H1 (cell line): ENCODE measurements around the gene RHEX.

Source experiments
- EP300 ChIP-seq, 2 experiments: IDR thresholded peaks; 1 replicate in 1 of 2; 2 replicates in 1 of 2; pipeline ENCODE4 v1.6.1; 2011 to 2012; ENCODE audit warnings: low read depth in 2 of 2, low read length in 2 of 2, mild to moderate bottlenecking in 2 of 2, borderline replicate concordance in 1 of 2, inconsistent platforms in 1 of 2, moderate library complexity in 1 of 2
- EZH2 ChIP-seq: fragments of 200-600 bp; sonication (generic); IDR thresholded peaks from 2 replicates; pipeline ENCODE4 v1.7.1; 2012; ENCODE audit warnings: low read depth, mild to moderate bottlenecking, moderate library complexity, low read length, inconsistent platforms; ENCODE audit not compliant: severe bottlenecking
- HDAC2 ChIP-seq, 2 experiments: fragments of 300-600 bp in 1 of 2; sonication (generic) in 1 of 2; IDR thresholded peaks; 2 replicates each; pipeline ENCODE4 v1.6.1; 2011 to 2012; ENCODE audit warnings: low read depth in 2 of 2, low read length in 2 of 2, mild to moderate bottlenecking in 2 of 2, moderate library complexity in 2 of 2, borderline replicate concordance in 1 of 2, inconsistent platforms in 1 of 2
- POLR2A ChIP-seq, 2 experiments: IDR thresholded peaks; 1 replicate in 1 of 2; 2 replicates in 1 of 2; pipeline ENCODE4 v1.6.1; 2011; ENCODE audit warnings: low read depth in 2 of 2, low read length in 2 of 2, mild to moderate bottlenecking in 2 of 2; ENCODE audit errors: control extremely low read depth in 1 of 2
- RBBP5 ChIP-seq: IDR thresholded peaks from 2 replicates; pipeline ENCODE4 v1.7.1; 2012; ENCODE audit warnings: low read depth, mild to moderate bottlenecking, inconsistent platforms, low read length, moderate library complexity, borderline replicate concordance
- RXRA ChIP-seq: IDR thresholded peaks from 2 replicates; pipeline ENCODE4 v1.6.1; 2011; ENCODE audit warnings: low read depth, mild to moderate bottlenecking, low read length, moderate library complexity; ENCODE audit not compliant: insufficient read depth
- SIN3A ChIP-seq, 2 experiments: IDR thresholded peaks in 1 of 2; conservative IDR thresholded peaks in 1 of 2; 2 replicates each; pipeline ENCODE4 v1.6.1; 2011 to 2012; ENCODE audit warnings: low read length in 2 of 2, improper control_type of control experiment in 1 of 2, low read depth in 1 of 2, mild to moderate bottlenecking in 1 of 2
- TAF1 ChIP-seq: IDR thresholded peaks from 2 replicates; pipeline ENCODE4 v1.6.1; 2011; ENCODE audit warnings: mild to moderate bottlenecking, low read depth, low read length
- TF ChIP-seq, protein P1 (sequence below), 3 experiments: IDR thresholded peaks; 1 replicate in 2 of 3; 2 replicates in 1 of 3; pipeline versions ENCODE4 v1.5.1 to v1.6.1; 2011; ENCODE audit warnings: low read length in 3 of 3, mild to moderate bottlenecking in 3 of 3, inconsistent platforms in 2 of 3, low read depth in 1 of 3, moderate library complexity in 1 of 3; ENCODE audit not compliant: insufficient read depth in 1 of 3; ENCODE audit errors: control extremely low read depth in 1 of 3

DNA sequence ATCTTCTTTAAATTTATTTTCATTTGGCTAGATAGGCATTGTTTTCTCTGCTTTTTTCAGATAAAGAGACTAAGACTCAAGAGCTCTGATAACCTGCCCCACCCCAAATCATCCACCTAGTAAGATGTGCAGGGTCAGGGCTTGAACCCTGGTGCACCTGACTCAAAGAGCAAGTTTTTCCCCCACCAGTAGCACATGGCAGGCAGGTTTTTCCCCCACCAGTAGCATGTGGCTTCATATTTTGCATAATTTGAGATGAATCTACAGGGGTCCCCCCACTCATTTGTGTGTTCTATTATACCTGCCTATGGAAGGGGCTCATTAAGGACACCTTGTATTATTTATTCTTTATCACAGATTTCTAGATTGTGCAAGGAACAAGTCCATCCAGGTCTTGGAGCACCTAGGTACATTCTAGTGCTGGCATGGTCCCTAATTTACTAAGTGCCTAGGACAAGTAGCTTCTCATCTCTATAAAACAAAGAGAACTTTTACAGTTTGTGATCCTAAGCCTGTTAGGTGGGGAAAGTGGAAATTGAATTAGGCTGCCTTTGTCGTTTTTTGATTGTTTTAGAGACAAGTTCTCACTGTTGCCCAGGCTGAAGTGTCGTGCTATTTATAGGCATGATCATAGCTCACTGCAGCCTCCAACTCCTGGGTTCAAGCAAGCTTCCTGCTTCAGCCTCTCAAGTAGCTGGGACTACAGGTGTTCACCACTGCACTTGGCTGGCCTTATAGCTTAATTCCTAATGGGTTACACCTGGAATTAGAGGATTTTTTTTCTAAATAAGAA, 16.1 kb upstream of the RHEX start:
- TF ChIP-seq, protein P1, sequence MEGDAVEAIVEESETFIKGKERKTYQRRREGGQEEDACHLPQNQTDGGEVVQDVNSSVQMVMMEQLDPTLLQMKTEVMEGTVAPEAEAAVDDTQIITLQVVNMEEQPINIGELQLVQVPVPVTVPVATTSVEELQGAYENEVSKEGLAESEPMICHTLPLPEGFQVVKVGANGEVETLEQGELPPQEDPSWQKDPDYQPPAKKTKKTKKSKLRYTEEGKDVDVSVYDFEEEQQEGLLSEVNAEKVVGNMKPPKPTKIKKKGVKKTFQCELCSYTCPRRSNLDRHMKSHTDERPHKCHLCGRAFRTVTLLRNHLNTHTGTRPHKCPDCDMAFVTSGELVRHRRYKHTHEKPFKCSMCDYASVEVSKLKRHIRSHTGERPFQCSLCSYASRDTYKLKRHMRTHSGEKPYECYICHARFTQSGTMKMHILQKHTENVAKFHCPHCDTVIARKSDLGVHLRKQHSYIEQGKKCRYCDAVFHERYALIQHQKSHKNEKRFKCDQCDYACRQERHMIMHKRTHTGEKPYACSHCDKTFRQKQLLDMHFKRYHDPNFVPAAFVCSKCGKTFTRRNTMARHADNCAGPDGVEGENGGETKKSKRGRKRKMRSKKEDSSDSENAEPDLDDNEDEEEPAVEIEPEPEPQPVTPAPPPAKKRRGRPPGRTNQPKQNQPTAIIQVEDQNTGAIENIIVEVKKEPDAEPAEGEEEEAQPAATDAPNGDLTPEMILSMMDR (IDR thresholded peaks at IDR 0.05; ENCODE audit: control extremely low read depth in 1 of 3, insufficient read depth in 1 of 3, low read depth in 1 of 3, low read length in 3 of 3): no peak
- TF ChIP-seq RBBP5 (no peak), TAF1 (no peak), RXRA (no peak), EZH2 (no peak), POLR2A (IDR thresholded peaks at IDR 0.05; ENCODE audit: control extremely low read depth in 1 of 2, low read depth in 2 of 2, low read length in 2 of 2) (no peak), EP300 (IDR thresholded peaks at IDR 0.05; ENCODE audit: borderline replicate concordance in 1 of 2, low read depth in 2 of 2, low read length in 2 of 2) (no peak), SIN3A (conservative IDR thresholded peaks at IDR 0.05 in 1 of 2, IDR thresholded peaks at IDR 0.05 in 1 of 2; ENCODE audit: low read depth in 1 of 2, low read length in 2 of 2) (no peak), HDAC2 (IDR thresholded peaks at IDR 0.05; ENCODE audit: borderline replicate concordance in 1 of 2, low read depth in 2 of 2, low read length in 2 of 2) (no peak)
